Mucosa of descending colon (tissue), 3 donors: Measurements from ENCODE around the gene GET4. TPM values are rescaled to one million over a fixed set of nuclear protein-coding genes. Genes with fewer than 3 reads are reported as not detected.

Source experiments
- ATAC-seq: fragments of 200-7000 bp; cut with Tn5 transposase; one replicate; pipeline ENCODE4 v1.9.1; 2020; ENCODE audit warnings: mild to moderate bottlenecking, moderate library complexity
- DNase-seq, 3 donors: peaks; one replicate each; pipeline ENCODE4 v3.0.0-alpha.2; 2020
- H3K36me3 ChIP-seq: fragments of 200-600 bp; one replicate; pipeline ENCODE4 v1.8.0; 2021; ENCODE audit warnings: low read depth, mild to moderate bottlenecking
- H3K4me1 ChIP-seq: fragments of 200-600 bp; one replicate; pipeline ENCODE4 v1.8.0; 2021; ENCODE audit warnings: low read depth, mild to moderate bottlenecking
- H3K4me3 ChIP-seq: fragments of 200-600 bp; one replicate; pipeline ENCODE4 v1.8.0; 2021; ENCODE audit warnings: mild to moderate bottlenecking
- H3K9me3 ChIP-seq: fragments of 200-600 bp; one replicate; pipeline ENCODE4 v1.8.0; 2021; ENCODE audit warnings: mild to moderate bottlenecking
- CTCF ChIP-seq: fragments of 200-600 bp; IDR thresholded peaks from one replicate; pipeline ENCODE4 v1.8.0; 2022; ENCODE audit warnings: antibody characterized with exemption, mild to moderate bottlenecking
- intact Hi-C, 2 donors: fragments of 100-400 bp; cut with DNase I in 1 of 2; cut with micrococcal nuclease in 1 of 2; formaldehyde crosslinking; loops; one replicate each; pipeline versions ENCODE4 v1.11.0 to v1.11.1; 2022; cut with DNase I, micrococcal nuclease
- total RNA-seq, 3 donors: library from RNA; stranded (reverse); fragmentation: NEBNext Ultra II Directional in 2 of 3; extraction: Animal tissue kit (Norgen Biotek cat#: 25700) in 2 of 3; gene quantifications; one replicate each; pipeline versions ENCODE4 v1.2.1 to v1.2.4, GENCODE V29; 2021 to 2023
- donor health status: DM: no; HTN: no; CAD: no; lungs with moderate emphysema.
- donor health status: DM: no; HTN: no; CAD: no.
- donor health status: DM: no; HTN: yes; CAD: no.

GET4 gene
- total RNA-seq, 3 donors from 2014 or later, result 36.9 to 48.8 (median 48.2) TPM

- TF ChIP-seq CTCF, result no peak
Observed at GRCh38 chr7:915291-916218, 39.2 kb downstream of the GET4 start.

GRCh38 chr7:916291-916941 is 40.1 kb downstream of the GET4 start:
- H3K4me1 ChIP-seq, result peaks cover 43% of the 10 kb centered on the region
- H3K9me3 ChIP-seq, result no peaks in the 10 kb centered on the region

More at GRCh38 chr7:915291-916218, 39.2 kb downstream of the GET4 start:
- H3K4me1 ChIP-seq, result peaks cover 34% of the 10 kb centered on the region
- no peak for ATAC-seq
- peak; percentile 34 to 55 (median 54) for DNase-seq
- H3K9me3 ChIP-seq, result no peaks in the 10 kb centered on the region
- H3K4me3 ChIP-seq, result no peak overlapping the region
- no peaks in the 10 kb centered on the region for H3K36me3 ChIP-seq
- intact Hi-C loops, result no loop called here

GRCh38 chr7:917255-918117 is 41.1 kb downstream of the GET4 start:
- DNase-seq (peak in 2 of 3 donors; percentile 28 to 34), ATAC-seq (no peak)
- intact Hi-C loops, result no loop called here
- TF ChIP-seq CTCF, result no peak
- H3K36me3 ChIP-seq, result no peaks in the 10 kb centered on the region
- H3K9me3 ChIP-seq, result no peaks in the 10 kb centered on the region
- H3K4me3 ChIP-seq, result no peak overlapping the region
- peaks cover 53% of the 10 kb centered on the region for H3K4me1 ChIP-seq

More at GRCh38 chr7:916291-916941, 40.1 kb downstream of the GET4 start:
- DNase-seq, result peak; percentile 58 to 82 (median 66)
- intact Hi-C loops, result no loop called here
- H3K36me3 ChIP-seq, result no peaks in the 10 kb centered on the region
- no peak for TF ChIP-seq CTCF
- no peak overlapping the region for H3K4me3 ChIP-seq
- ATAC-seq, result no peak

GRCh38 chr7:918118-918425 is 41.7 kb downstream of the GET4 start:
- ATAC-seq, result no peak

More at GRCh38 chr7:918118-918425, 41.7 kb downstream of the GET4 start:
- no peak for TF ChIP-seq CTCF
- Histone ChIP-seq H3K4me1 (peaks cover 58% of the 10 kb centered on the region), H3K36me3 (no peaks in the 10 kb centered on the region), H3K4me3 (no peak overlapping the region), H3K9me3 (no peaks in the 10 kb centered on the region)
- peak in 2 of 3 donors; percentile 21 to 42 for DNase-seq
- intact Hi-C loops, result no loop called here
